ENCODE measurements around the gene EFHC2. TPM values are rescaled to one million over a fixed set of nuclear protein-coding genes. Genes with fewer than 3 reads are reported as not detected.

EFHC2 gene
- total RNA-seq, 1 experiment from 2014 or later = 1.1 TPM

DNA sequence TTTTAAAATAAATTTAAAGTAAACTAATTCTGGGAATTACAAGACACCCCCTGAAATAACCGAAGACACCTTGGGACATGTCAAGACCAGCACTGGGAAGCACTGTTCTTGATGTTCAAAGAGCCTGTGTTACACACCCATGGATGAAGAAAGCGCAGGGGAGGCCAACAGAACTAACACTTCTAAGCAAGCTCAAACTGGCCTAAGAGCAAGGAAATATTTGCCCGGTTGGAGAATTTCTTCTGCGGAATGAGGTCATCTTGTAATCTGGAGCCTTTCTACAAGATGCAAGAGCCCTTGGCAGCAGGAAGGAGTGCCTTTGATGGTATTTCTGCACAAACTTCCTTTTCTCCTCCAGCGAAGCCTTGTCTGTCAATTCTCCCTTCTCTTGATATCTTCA is 9.3 kb upstream of the EFHC2 start:
- Histone ChIP-seq H2BK5ac (ENCODE audit: insufficient read length, low read length) (no peak overlapping the region), H3K79me2 (ENCODE audit: insufficient read depth, low read length) (no peaks in the 10 kb centered on the region)

More for the DNA sequence above, 9.3 kb upstream of the EFHC2 start:
- H3K4ac ChIP-seq (ENCODE audit: low read depth, low read length) = no peak overlapping the region
- H4K5ac ChIP-seq (ENCODE audit: insufficient read length, low read depth, low read length) = no peak overlapping the region
- no peaks in the 10 kb centered on the region for H3K79me1 ChIP-seq (ENCODE audit: insufficient read depth, low read depth, low read length, poor library complexity, severe bottlenecking)
- no peaks in the 10 kb centered on the region for H4K20me1 ChIP-seq (ENCODE audit: control insufficient read depth, insufficient read depth, insufficient read length)
- H4K91ac ChIP-seq (ENCODE audit: insufficient read length, low read depth, low read length) = no peak overlapping the region
- H3K27ac ChIP-seq (ENCODE audit: insufficient read length, low read depth, low read length) = no peak overlapping the region
- no peaks in the 10 kb centered on the region for H3K27me3 ChIP-seq (ENCODE audit: insufficient read depth, low read length)
- TF ChIP-seq, protein P1, sequence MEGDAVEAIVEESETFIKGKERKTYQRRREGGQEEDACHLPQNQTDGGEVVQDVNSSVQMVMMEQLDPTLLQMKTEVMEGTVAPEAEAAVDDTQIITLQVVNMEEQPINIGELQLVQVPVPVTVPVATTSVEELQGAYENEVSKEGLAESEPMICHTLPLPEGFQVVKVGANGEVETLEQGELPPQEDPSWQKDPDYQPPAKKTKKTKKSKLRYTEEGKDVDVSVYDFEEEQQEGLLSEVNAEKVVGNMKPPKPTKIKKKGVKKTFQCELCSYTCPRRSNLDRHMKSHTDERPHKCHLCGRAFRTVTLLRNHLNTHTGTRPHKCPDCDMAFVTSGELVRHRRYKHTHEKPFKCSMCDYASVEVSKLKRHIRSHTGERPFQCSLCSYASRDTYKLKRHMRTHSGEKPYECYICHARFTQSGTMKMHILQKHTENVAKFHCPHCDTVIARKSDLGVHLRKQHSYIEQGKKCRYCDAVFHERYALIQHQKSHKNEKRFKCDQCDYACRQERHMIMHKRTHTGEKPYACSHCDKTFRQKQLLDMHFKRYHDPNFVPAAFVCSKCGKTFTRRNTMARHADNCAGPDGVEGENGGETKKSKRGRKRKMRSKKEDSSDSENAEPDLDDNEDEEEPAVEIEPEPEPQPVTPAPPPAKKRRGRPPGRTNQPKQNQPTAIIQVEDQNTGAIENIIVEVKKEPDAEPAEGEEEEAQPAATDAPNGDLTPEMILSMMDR (conservative IDR thresholded peaks at IDR 0.05) = no peak
- H3K18ac ChIP-seq (ENCODE audit: insufficient read length, low read depth, low read length) = no peak overlapping the region
- H3K27ac Mint-ChIP-seq = no peak overlapping the region
- H3K27me3 Mint-ChIP-seq (ENCODE audit: low read depth) = no peaks in the 10 kb centered on the region
- H3K9ac ChIP-seq (ENCODE audit: extremely low read depth, insufficient read length, low read length) = no peak overlapping the region
- H3K56ac ChIP-seq (ENCODE audit: insufficient read length, low read depth, low read length) = no peak overlapping the region
- H3K4me3 Mint-ChIP-seq = no peak overlapping the region
- H4K8ac ChIP-seq (replicated peaks; ENCODE audit: insufficient read length, low read depth, low read length) = no peak overlapping the region
- H3K36me3 Mint-ChIP-seq (ENCODE audit: insufficient read depth in 1 of 3, low read depth in 3 of 3) = peaks cover 1 to 5% (median 2%) of the 10 kb centered on the region in 3 experiments; a peak in 3 of 7 replicates
- H3K14ac ChIP-seq (ENCODE audit: insufficient read depth, low read length) = no peak overlapping the region
- no peaks in the 10 kb centered on the region for H3K4me1 ChIP-seq (ENCODE audit: insufficient read depth, low read length)
- no peak overlapping the region for H2BK120ac ChIP-seq (ENCODE audit: low read depth, low read length, poor library complexity, severe bottlenecking)
- H3K9me3 Mint-ChIP-seq = peaks cover 60 to 67% of the 10 kb centered on the region in 2 experiments
- no peak overlapping the region for H3K23ac ChIP-seq (ENCODE audit: insufficient read length, low read depth, low read length)
- no peak overlapping the region for H2AFZ ChIP-seq (ENCODE audit: low read length)
- WGBS (ENCODE audit: extremely low coverage, insufficient read length, low lambda C conversion rate) = no CpG with 5 or more reads among the region's 5 CpGs
- no peak overlapping the region for H3T11ph ChIP-seq (ENCODE audit: low read length)
- no peak overlapping the region for H2BK15ac ChIP-seq (ENCODE audit: low read depth, low read length)
- no peak overlapping the region for H2AK5ac ChIP-seq (ENCODE audit: insufficient read length, low read length)
- peaks cover 23% of the 10 kb centered on the region for H3K9me3 ChIP-seq (ENCODE audit: control insufficient read depth, low read depth, low read length)
- no peak for DNase-seq
- no peak overlapping the region for H2BK20ac ChIP-seq (ENCODE audit: low read depth, low read length, poor library complexity, severe bottlenecking)
- H2BK12ac ChIP-seq (ENCODE audit: insufficient read length, low read depth, low read length) = no peak overlapping the region
- H3K4me2 ChIP-seq (ENCODE audit: insufficient read depth, insufficient read length, low read length) = no peak overlapping the region
- H3K4me1 Mint-ChIP-seq = no peaks in the 10 kb centered on the region
- no peaks in the 10 kb centered on the region for H3K23me2 ChIP-seq (ENCODE audit: insufficient read length, low read depth, low read length, poor library complexity, severe bottlenecking)
